HL-60 (cell line): ENCODE results near the gene XYLT1.

Experiments used
- CTCF ChIP-seq: IDR thresholded peaks from one replicate; pipeline ENCODE4 v1.5.1; 2011; ENCODE audit warnings: low read length, control low read depth, inconsistent platforms; ENCODE audit not compliant: insufficient read depth
- POLR2AphosphoS5 ChIP-seq: IDR thresholded peaks from 2 replicates; pipeline ENCODE4 v1.6.1; 2012; ENCODE audit warnings: low read depth
- TF ChIP-seq, protein P1 (sequence below): IDR thresholded peaks from 2 replicates; pipeline ENCODE4 v1.6.1; 2012; ENCODE audit warnings: low read depth; ENCODE audit not compliant: insufficient replicate concordance

- no peak for TF ChIP-seq CTCF
- no peak for TF ChIP-seq POLR2AphosphoS5
- TF ChIP-seq, protein P1, sequence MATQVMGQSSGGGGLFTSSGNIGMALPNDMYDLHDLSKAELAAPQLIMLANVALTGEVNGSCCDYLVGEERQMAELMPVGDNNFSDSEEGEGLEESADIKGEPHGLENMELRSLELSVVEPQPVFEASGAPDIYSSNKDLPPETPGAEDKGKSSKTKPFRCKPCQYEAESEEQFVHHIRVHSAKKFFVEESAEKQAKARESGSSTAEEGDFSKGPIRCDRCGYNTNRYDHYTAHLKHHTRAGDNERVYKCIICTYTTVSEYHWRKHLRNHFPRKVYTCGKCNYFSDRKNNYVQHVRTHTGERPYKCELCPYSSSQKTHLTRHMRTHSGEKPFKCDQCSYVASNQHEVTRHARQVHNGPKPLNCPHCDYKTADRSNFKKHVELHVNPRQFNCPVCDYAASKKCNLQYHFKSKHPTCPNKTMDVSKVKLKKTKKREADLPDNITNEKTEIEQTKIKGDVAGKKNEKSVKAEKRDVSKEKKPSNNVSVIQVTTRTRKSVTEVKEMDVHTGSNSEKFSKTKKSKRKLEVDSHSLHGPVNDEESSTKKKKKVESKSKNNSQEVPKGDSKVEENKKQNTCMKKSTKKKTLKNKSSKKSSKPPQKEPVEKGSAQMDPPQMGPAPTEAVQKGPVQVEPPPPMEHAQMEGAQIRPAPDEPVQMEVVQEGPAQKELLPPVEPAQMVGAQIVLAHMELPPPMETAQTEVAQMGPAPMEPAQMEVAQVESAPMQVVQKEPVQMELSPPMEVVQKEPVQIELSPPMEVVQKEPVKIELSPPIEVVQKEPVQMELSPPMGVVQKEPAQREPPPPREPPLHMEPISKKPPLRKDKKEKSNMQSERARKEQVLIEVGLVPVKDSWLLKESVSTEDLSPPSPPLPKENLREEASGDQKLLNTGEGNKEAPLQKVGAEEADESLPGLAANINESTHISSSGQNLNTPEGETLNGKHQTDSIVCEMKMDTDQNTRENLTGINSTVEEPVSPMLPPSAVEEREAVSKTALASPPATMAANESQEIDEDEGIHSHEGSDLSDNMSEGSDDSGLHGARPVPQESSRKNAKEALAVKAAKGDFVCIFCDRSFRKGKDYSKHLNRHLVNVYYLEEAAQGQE, result no peak
Observed at GRCh38 chr16:17370223-17370707, 100.5 kb downstream of the XYLT1 start.
